ENCODE data around the gene TREM2. TPM values are rescaled to one million over a fixed set of nuclear protein-coding genes. Genes with fewer than 3 reads are reported as not detected.

TREM2 gene
- total and polyA plus RNA-seq, 10 of the 15 experiments (the other 5 are each of a cell fraction or from before 2014, with no cell fraction given) = not detected

- TF ChIP-seq ZNF687 (IDR thresholded peaks at IDR 0.05) = no peak
- TF ChIP-seq TARDBP (IDR thresholded peaks at IDR 0.05; ENCODE audit: borderline replicate concordance) = no peak
- TF ChIP-seq CEBPZ (IDR thresholded peaks at IDR 0.05; ENCODE audit: low read depth, low read length) = no peak
- TF ChIP-seq SMC3 (IDR thresholded peaks at IDR 0.05; ENCODE audit: borderline replicate concordance, low read length) = peak; percentile 41; the same call in 1 of the 2 replicates
- TF ChIP-seq SMARCA5 (IDR thresholded peaks at IDR 0.05) = no peak
- no peak for TF ChIP-seq RB1 (IDR thresholded peaks at IDR 0.05; ENCODE audit: borderline replicate concordance)
- no peak for TF ChIP-seq EZH2 (IDR thresholded peaks at IDR 0.05; ENCODE audit: borderline replicate concordance, control insufficient read depth, low read depth, low read length)
- no peak for TF ChIP-seq IKZF2 (IDR thresholded peaks at IDR 0.05)
- no peak for TF ChIP-seq CREB1 (IDR thresholded peaks at IDR 0.05; ENCODE audit: low read depth)
- no peak for TF ChIP-seq HDAC2 (IDR thresholded peaks at IDR 0.05)
Observed at GRCh38 chr6:41191569-41191968, 28.7 kb upstream of the TREM2 start (continued).
